Activated T-cell treated with anti-CD3 and anti-CD28 coated beads for 4 hours (primary cell): Measurements from ENCODE around the gene RBM27.
"Not testable (repeated sequence)": the region's sequence is repeated elsewhere in the genome, so short reads cannot be mapped to it uniquely, and the experiment has no call there.

ENCODE experiments used
- DNase-seq: peaks from one replicate; pipeline ENCODE4 v3.0.0-alpha.2; 2020

The RBM27 gene

GRCh38 chr5:146209714-146210113 is 6.3 kb downstream of the RBM27 start:
- DNase-seq, result no peak

GRCh38 chr5:146210810-146211209 is 7.4 kb downstream of the RBM27 start:
- not testable (repeated sequence) for DNase-seq

DNA sequence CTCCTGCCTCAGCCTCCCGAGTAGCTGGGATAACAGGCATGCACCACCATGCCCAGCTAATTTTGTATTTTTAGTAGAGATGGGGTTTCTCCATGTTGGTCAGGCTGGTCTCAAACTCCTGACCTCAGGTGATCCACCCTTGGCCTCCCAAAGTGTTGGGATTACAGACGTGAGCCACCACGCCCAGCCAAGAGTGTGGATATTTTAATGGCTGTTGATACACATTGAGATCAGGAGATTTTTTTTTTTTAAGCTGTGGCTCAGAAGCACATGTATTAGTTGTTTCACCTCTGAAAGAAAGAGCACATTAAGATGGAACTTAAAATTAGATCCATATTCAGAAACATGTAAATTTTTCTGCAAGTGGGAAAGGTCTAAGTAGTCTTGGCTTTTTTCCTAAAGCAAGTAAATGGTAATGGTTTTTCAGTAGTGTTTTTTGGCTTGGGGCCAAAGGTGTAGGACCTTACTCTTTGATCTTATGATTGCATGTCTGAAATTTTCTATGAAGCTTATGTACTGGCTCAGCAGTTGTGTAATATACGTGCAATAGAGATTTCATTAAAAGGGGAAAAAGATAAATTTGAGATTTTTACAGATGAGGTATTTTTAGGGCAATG is 9.9 kb downstream of the RBM27 start:
- no peak for DNase-seq

DNA sequence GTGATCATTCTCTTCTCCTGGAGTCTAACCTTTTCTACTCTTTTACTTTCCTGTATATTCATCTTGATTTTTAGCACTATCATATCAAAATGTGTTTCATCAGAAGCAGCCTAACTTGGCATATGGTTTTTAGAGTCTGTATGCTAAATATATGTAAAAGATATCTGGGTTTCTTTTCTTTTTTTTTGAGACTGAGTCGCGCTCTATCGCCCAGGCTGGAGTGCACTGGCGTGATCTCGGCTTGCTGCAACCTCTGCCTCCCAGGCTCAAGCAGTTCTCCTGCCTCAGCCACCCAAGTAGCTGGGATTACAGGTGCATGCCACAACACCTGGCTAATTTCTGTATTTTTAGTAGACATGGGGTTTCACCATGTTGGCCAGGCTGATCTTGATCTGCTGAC is 11.5 kb downstream of the RBM27 start:
- DNase-seq, result not testable (repeated sequence)

GRCh38 chr5:146218168-146218567 is 14.8 kb downstream of the RBM27 start:
- DNase-seq, result no peak

DNA sequence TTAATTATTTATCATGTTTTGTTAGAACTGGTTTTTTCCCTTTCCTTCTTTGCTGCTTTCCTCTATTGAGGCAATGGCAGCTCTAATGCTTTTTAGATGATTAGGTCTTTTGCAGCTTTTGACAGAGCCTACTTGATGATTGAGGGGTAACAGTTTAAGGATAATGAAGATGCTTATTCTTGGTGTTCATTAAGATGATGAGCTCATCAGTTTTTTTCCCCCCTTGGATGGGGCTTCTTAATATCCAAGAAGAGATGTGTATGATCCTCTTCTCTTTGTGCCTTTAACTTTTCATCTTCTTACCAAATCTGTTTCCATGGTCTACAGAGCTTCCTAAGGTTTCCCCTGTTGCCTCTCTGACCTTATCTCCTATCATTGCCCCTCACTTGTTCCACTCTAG is 15.8 kb downstream of the RBM27 start:
- DNase-seq, result no peak

GRCh38 chr5:146221234-146221633 is 17.8 kb downstream of the RBM27 start:
- no peak for DNase-seq

DNA sequence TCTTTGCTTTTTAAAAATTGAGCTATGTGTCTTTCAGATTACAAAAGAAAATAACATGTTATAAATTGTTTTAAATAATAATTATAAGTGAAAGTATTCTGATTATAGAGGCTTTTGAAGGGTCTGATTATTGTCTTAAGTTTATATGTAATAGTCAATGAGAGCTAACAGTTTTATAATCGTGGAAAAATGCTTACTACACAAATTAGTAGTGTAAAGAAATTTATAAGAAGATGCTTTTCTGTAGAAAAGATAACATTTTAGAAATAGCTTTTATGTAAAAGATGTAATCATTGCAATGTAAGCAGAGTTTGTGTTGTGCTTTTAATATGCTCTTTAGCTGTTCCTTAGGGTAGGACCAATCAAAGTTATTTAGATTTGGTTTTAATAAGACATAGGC is 18.6 kb downstream of the RBM27 start:
- no peak for DNase-seq

DNA sequence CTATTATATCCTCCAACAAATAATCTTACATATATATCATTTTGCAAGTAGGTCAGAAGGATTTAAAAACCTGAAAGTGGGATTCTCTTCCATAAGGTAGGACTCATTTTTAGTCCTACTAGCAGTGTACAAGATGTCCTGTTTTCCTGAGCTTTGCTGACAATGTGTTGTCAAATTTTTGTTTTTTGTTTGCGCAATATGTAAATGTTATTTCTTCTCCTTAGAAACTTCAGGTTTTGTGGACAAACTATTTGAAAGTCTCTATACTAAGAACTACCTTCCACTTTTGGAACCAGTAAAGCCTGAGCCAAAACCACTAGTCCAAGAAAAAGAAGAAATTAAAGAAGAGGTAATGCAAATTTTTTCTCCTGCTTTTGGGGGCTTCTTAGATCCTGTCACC is 19.8 kb downstream of the RBM27 start:
- DNase-seq, result no peak

- no peak for DNase-seq
Measured at GRCh38 chr5:146229222-146229621, 25.8 kb downstream of the RBM27 start.

DNA sequence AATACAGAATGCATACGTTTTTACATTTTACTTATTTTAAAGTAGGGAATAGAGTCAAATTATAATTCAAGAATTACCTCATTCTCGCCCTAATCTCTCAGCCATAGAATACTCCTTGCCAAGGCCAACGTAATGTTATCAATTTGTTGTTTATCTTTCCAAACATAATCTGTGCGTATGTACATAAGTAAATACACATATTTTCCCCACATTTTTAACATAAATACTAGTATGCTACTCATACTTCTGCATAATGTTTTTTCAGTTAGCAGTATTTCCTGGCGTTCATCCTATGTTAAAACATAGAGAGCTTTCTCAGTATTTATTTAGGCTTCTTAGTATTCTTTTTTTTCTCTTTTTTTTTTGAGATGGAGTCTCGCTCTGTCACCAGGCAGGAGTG is 28.8 kb downstream of the RBM27 start:
- DNase-seq, result no peak

- DNase-seq, result no peak
Measured at GRCh38 chr5:146233441-146233840, 30.0 kb downstream of the RBM27 start.

DNA sequence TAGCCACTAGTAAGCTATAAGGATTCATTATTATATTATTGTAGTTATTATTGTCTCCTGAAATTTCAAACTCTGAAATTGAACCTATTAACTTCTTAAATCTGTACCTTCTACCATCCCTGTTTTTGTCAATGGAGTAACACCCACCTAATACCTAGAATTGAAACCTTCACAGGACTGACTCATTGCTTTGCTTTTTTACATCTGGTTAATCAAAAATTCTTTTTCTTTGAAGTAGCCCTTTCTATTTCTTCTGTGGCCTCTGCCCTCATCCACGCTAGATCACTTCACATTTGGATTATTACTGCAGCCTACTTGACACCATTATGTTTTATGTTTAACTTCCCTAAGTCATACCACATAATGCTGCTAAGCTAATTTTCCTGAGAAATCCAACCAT is 35.6 kb downstream of the RBM27 start:
- DNase-seq, result no peak

- DNase-seq, result no peak
Measured at GRCh38 chr5:146240951-146241350, 37.5 kb downstream of the RBM27 start.

- no peak for DNase-seq
Measured at GRCh38 chr5:146243247-146243646, 39.8 kb downstream of the RBM27 start.

GRCh38 chr5:146248561-146248960 is 45.2 kb downstream of the RBM27 start:
- DNase-seq, result no peak

DNA sequence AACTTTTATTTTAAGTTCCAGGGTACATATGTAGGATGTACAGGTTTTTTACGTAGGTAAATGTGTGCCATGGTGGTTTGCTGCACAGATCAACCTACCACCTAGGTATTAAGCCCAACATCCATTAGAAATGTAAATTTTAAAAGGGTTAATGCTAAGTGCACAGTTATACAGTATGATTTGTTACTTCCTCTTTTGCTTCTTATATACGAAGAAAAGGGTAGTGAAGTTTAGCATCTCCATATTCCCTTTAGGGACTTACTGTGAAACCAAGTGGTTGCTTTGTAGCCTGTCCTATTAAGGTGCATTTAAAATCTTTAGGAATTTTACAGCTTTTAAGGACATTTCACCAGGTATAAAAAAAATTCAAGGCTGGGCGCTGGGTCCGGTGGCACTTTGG is 46.4 kb downstream of the RBM27 start:
- no peak for DNase-seq
